ENCODE results near the gene INPP4A.

DNA sequence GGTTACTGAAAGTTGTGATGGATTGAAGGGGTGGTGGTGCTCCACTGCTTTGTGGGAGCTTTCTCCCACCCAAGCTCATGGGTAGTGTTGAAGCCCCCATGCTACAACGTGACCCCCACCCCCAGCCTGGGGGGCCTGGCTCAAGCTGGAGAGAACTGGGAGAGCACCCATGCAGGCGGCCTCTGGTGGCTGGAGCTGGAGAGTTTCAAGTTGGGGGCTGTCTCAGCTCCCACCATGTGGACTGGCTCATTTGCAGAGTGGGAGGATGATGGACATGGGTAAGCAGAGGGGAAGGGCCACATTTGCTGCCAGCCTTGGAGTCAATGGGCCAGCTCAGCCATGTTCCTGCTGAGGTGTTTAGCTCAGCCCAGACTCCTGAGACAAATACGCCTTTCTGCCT, 62.8 kb downstream of the INPP4A start:
- TF ChIP-seq, protein P1, sequence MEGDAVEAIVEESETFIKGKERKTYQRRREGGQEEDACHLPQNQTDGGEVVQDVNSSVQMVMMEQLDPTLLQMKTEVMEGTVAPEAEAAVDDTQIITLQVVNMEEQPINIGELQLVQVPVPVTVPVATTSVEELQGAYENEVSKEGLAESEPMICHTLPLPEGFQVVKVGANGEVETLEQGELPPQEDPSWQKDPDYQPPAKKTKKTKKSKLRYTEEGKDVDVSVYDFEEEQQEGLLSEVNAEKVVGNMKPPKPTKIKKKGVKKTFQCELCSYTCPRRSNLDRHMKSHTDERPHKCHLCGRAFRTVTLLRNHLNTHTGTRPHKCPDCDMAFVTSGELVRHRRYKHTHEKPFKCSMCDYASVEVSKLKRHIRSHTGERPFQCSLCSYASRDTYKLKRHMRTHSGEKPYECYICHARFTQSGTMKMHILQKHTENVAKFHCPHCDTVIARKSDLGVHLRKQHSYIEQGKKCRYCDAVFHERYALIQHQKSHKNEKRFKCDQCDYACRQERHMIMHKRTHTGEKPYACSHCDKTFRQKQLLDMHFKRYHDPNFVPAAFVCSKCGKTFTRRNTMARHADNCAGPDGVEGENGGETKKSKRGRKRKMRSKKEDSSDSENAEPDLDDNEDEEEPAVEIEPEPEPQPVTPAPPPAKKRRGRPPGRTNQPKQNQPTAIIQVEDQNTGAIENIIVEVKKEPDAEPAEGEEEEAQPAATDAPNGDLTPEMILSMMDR (IDR thresholded peaks at IDR 0.05): no peak
- TF ChIP-seq ZFX (IDR thresholded peaks at IDR 0.05; ENCODE audit: borderline replicate concordance): no peak

All from 22Rv1 (cell line).